GM18499 (cell line): ENCODE measurements around the gene KRTAP2-3.
"Not testable (repeated sequence)": the region's sequence is repeated elsewhere in the genome, so short reads cannot be mapped to it uniquely, and the experiment has no call there.

Experiments
- ATAC-seq: cut with Tn5 transposase; IDR thresholded peaks from one replicate; pipeline ENCODE4 v1.9.1; 2021; ENCODE audit warnings: moderate number of reproducible peaks; ENCODE audit not compliant: insufficient read depth, unreplicated experiment

The KRTAP2-3 gene

GRCh38 chr17:41040783-41041571, 18.9 kb downstream of the KRTAP2-3 start, which contains the start of gene KRTAP1-1:
Gene KRTAP1-1, minus strand, starts transcription at chr17:41041450. Its CDS starts 53 bp downstream, at chr17:41041397.
- ATAC-seq = not testable (repeated sequence)

GRCh38 chr17:41037853-41038350, 22.0 kb downstream of the KRTAP2-3 start:
- ATAC-seq = no peak

- not testable (repeated sequence) for ATAC-seq
Measured at GRCh38 chr17:41034346-41034935, 25.5 kb downstream of the KRTAP2-3 start, which contains the start of gene KRTAP1-3. Gene KRTAP1-3, minus strand, starts transcription at chr17:41034874. Its CDS starts 53 bp downstream, at chr17:41034821.

GRCh38 chr17:41029633-41030245, 30.2 kb downstream of the KRTAP2-3 start, which contains the start of gene KRTAP1-4:
Gene KRTAP1-4, minus strand, starts transcription at chr17:41030195. Its CDS starts 117 bp downstream, at chr17:41030078.
- no peak for ATAC-seq

GRCh38 chr17:41026715-41027471, 33.0 kb downstream of the KRTAP2-3 start, which contains the start of gene KRTAP1-5:
Gene KRTAP1-5, minus strand, starts transcription at chr17:41027208. Its CDS starts 53 bp downstream, at chr17:41027155.
- no peak for ATAC-seq

GRCh38 chr17:41024697-41025096, 35.2 kb downstream of the KRTAP2-3 start:
- ATAC-seq = no peak

GRCh38 chr17:41020336-41020735, 39.6 kb downstream of the KRTAP2-3 start:
- ATAC-seq = no peak

GRCh38 chr17:41019415-41019814, 40.5 kb downstream of the KRTAP2-3 start:
- no peak for ATAC-seq

- no peak for ATAC-seq
Measured at GRCh38 chr17:41018541-41018940, 41.4 kb downstream of the KRTAP2-3 start.

- ATAC-seq = no peak
Measured at GRCh38 chr17:41016578-41017215, 43.2 kb downstream of the KRTAP2-3 start.

- ATAC-seq = no peak
Measured at GRCh38 chr17:41015454-41015853, 44.5 kb downstream of the KRTAP2-3 start.

- ATAC-seq = no peak
Measured at GRCh38 chr17:41013606-41014005, 46.3 kb downstream of the KRTAP2-3 start.

- ATAC-seq = no peak
Measured at GRCh38 chr17:41013181-41013580, 46.7 kb downstream of the KRTAP2-3 start.

- ATAC-seq = no peak
Measured at GRCh38 chr17:41012326-41013120, 47.4 kb downstream of the KRTAP2-3 start.

GRCh38 chr17:41010441-41010840, 49.5 kb downstream of the KRTAP2-3 start:
- ATAC-seq = no peak

- no peak for ATAC-seq
Measured at GRCh38 chr17:41009936-41010335, 50.0 kb downstream of the KRTAP2-3 start.

- no peak for ATAC-seq
Measured at GRCh38 chr17:41009301-41009760, 50.6 kb downstream of the KRTAP2-3 start.
